ENCODE data around the gene CTBP1.

CTBP1 gene

GRCh38 chr4:1207603-1208265, 41.2 kb downstream of the CTBP1 start:
- no peak for DNase-seq

GRCh38 chr4:1207157-1207470, 41.8 kb downstream of the CTBP1 start:
- DNase-seq = no peak

- no peak for DNase-seq
Observed at GRCh38 chr4:1206299-1207156, 42.4 kb downstream of the CTBP1 start.

- no peak for DNase-seq
Observed at GRCh38 chr4:1205586-1206298, 43.2 kb downstream of the CTBP1 start.

- DNase-seq = no peak
Observed at GRCh38 chr4:1204828-1205585, 43.9 kb downstream of the CTBP1 start.

DNA sequence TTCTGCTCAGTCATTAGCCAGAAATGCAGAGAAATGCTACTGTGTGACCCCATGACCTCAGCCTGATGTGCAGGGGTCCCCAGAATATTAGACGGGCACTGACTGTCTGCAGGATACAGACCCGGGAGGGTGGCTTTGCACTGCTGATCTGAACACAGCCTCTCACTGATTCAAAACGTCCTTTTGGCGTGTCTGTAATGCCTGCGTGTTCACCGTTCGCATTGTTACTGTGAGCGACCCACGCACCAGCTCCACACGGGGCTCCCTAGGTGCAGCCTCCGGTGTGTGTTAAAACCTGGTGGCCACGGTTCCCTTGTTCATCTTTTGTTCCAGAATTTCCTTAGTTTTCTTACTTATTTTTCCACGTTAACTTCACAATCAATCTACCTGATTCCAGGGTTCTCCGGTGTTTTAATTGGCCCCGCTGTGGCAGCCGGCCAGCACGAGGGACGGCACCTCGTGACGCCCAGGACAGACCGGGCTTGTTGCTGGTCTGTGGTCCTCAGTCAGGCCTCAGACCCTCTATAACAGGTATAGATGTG, 44.6 kb downstream of the CTBP1 start:
- no peak for DNase-seq

- no peak for DNase-seq
Observed at GRCh38 chr4:1203026-1203616, 45.8 kb downstream of the CTBP1 start.

DNA sequence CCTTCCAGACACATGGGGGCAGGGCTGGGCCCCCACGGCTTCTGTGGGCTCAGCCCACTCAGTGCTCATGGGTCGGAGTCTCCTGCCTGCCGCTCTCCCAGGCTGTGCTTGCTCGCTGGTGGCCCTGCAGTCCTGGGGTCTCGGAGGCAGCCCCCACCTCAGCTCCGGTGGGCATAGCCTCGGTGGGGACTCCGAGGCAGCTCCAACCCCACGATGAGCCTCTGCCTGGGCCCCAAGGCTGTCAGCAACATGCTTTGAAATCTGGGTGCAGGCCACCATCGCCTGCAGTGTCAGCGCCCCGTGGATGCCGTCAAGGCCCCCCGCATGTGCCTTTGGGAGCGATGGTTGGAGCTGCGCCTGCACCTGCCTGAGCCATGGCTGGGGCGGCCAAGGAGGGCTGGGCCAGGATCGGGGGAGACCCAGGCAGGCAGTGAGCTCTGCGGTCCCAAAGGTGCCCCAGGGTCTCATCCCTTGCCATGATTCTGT, 46.4 kb downstream of the CTBP1 start:
- DNase-seq = no peak

DNA sequence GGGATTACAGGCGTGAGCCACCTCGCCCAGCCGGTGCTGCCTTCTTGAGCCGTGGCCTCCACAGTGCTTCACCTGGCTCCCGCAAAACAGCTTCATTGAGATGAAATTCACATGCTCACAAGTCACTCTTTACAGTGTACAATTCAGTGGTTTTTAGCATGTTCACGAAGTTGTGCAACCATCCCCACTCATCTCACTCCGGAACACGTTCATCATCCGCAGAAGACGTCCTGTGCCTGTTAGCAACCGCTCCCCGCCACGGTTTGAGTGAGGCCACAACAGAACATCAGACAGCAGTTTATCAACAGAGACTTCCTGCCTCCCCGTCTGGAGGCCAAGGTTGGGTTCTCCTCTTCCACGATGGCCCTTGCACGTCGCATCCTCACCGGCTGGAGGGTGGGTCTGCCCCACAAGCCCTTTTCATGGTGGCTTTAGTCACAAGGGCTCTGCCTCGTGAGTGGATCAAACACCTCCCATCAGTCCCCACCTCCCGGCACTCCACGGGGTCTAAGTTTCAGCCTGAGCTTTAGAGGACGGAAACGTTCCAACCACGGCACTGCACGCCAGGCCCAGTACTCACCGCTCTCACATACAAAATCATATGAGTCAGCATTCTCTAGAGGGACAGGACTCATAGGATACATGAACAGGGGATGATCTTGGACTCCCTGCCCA, 46.9 kb downstream of the CTBP1 start:
- peak; percentile 72 for DNase-seq

GRCh38 chr4:1200425-1201035, 48.4 kb downstream of the CTBP1 start:
- DNase-seq = no peak

- no peak for DNase-seq
Observed at GRCh38 chr4:1199556-1200331, 49.2 kb downstream of the CTBP1 start.

DNA sequence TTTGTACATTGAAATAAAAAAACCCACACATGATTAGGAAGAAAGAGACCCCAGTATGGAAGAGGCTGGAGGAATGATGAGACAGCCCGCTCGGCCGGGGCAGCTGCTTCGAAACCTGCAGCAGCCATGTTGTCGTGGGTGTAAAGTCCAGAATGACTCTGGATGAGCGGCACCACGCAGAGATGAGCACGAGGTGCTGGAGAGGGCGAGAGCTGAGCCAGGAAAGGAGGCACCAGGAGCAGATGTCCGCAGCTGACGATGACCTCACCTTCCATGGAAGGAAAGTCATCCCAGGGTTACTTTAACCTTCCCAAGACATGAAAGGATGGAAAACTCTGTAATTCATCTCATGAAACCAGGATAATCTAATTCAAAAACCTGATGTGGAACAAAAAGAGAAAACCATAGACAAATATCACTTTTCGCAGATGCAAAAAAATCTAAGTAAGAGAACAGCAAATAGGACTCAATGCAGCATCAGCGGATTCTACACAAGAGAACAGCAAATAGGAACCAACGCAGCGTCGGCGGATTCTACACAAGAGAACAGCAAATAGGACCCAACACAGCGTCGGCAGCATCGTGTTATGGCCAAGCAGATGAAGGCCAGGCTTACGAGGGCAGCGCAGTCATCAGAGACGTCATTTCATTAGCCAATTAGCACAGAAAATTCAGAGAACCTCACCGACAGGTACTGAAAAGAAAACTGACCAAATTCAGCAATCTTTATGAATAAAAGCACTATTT, 50.7 kb downstream of the CTBP1 start:
- no peak for DNase-seq

- DNase-seq = no peak
Observed at GRCh38 chr4:1196421-1197183, 52.3 kb downstream of the CTBP1 start.

DNA sequence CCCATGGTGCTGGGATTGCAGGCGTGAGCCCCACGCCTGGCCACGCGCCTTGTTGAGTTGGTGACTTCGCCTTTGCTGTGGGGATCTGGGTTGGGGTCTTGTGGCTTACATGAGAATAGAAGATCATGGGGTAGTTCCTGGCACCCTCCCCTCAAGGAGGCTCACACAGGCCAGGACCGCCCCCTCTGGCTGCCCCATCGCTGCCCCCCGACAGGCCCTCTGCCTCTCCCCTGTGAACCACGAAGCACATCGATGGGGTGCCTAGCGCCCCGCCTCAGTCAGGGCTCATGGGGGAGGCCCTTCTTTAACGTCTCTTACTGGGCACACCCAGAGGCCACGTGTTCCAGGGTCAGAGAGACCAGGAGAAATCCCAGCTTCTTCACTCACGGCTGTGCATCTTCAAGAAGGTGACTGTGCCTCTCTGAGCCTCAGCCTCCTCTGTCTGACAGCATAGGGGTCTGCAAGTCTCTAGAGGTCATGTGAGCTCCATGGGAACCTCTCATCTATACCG, 53.0 kb downstream of the CTBP1 start:
- no peak for DNase-seq

GRCh38 chr4:1195109-1195671, 53.7 kb downstream of the CTBP1 start:
- DNase-seq = no peak

- DNase-seq = no peak
Observed at GRCh38 chr4:1194010-1194900, 54.7 kb downstream of the CTBP1 start.
